ENCODE results near the gene PPP2R5E.

GRCh38 chr14:63564318-63564717, 21.1 kb upstream of the PPP2R5E start:
- no peak for TF ChIP-seq POLR2AphosphoS5 (IDR thresholded peaks at IDR 0.05; ENCODE audit: borderline replicate concordance, low read depth, low read length)
- no peak for TF ChIP-seq EZH2 (IDR thresholded peaks at IDR 0.05)
